H1 (cell line): ENCODE data around the gene CLDND1. TPM values are rescaled to one million over a fixed set of nuclear protein-coding genes. Genes with fewer than 3 reads are reported as not detected.

Experiments
- CTCF ChIA-PET: fragments of 300-600 bp; sonication (Branson Sonifier 250); formaldehyde crosslinking; loops from one replicate; lab custom pipeline; 2021; ENCODE audit not compliant: partially characterized antibody; lab: Charles Lee
- POLR2A ChIA-PET: fragments of 300-600 bp; sonication (Branson Sonifier 250); formaldehyde crosslinking; loops from one replicate; lab custom pipeline; 2021; ENCODE audit warnings: inconsistent platforms; ENCODE audit not compliant: partially characterized antibody; lab: Charles Lee
- DNase-seq, 2 experiments: peaks; one replicate each; pipeline versions ENCODE4 v3.0.0 to v3.0.0-alpha.2; 2010 to 2022; ENCODE audit warnings: low spot score in 2 of 2, low read depth in 1 of 2, mixed read lengths in 1 of 2
- FAIRE-seq: peaks from 2 replicates; lab custom pipeline; 2011; peaks lifted over from hg19 to GRCh38; lab: Jason Lieb, UNC
- H2AFZ ChIP-seq: 2 replicates; pipeline ENCODE4 v1.8.1; 2012; ENCODE audit warnings: low read length, inconsistent platforms
- H2AK5ac ChIP-seq: 2 replicates; pipeline ENCODE4 v1.6.1; 2013; ENCODE audit warnings: low read depth, low read length
- H2BK120ac ChIP-seq: replicated peaks from 2 replicates; pipeline ENCODE3; 2013; ENCODE audit warnings: low read depth, low read length, inconsistent platforms
- H2BK12ac ChIP-seq: 2 replicates; pipeline ENCODE4 v1.6.1; 2013; ENCODE audit warnings: low read depth, low read length
- H2BK15ac ChIP-seq: 2 replicates; pipeline ENCODE4 v1.6.1; 2013; ENCODE audit warnings: low read length
- H2BK20ac ChIP-seq: 2 replicates; pipeline ENCODE4 v1.6.1; 2013; ENCODE audit warnings: low read length
- H2BK5ac ChIP-seq: 2 replicates; pipeline ENCODE4 v1.6.1; 2013; ENCODE audit warnings: low read depth, low read length
- H3K14ac ChIP-seq: 2 replicates; pipeline ENCODE4 v1.6.1; 2013; ENCODE audit warnings: inconsistent platforms; ENCODE audit not compliant: insufficient read length
- H3K18ac ChIP-seq: 2 replicates; pipeline ENCODE4 v1.6.1; 2013; ENCODE audit warnings: low read length; ENCODE audit errors: extremely low read depth
- H3K23ac ChIP-seq: 2 replicates; pipeline ENCODE4 v1.6.1; 2013; ENCODE audit warnings: inconsistent platforms; ENCODE audit not compliant: insufficient read length
- H3K23me2 ChIP-seq: 2 replicates; pipeline ENCODE4 v1.6.1; 2013; ENCODE audit warnings: low read depth, low read length
- H3K27ac ChIP-seq: 2 replicates; pipeline ENCODE4 v1.6.1; 2011; ENCODE audit warnings: low read depth, low read length, inconsistent platforms
- H3K27me3 ChIP-seq, 4 experiments: replicated peaks in 1 of 4; 1 replicate in 1 of 4; 2 replicates in 3 of 4; pipeline versions ENCODE4 v1.6.1 to v1.8.1; 2011 to 2013; ENCODE audit warnings: low read length in 3 of 4, mild to moderate bottlenecking in 3 of 4, inconsistent platforms in 2 of 4, mixed read lengths in 2 of 4, moderate library complexity in 1 of 4; ENCODE audit not compliant: control insufficient read depth in 3 of 4, insufficient read depth in 3 of 4; ENCODE audit errors: extremely low read depth in 1 of 4
- H3K36me3 ChIP-seq, 4 experiments: 2 replicates each; pipeline versions ENCODE4 v1.6.1 to v1.8.1; 2011 to 2013; ENCODE audit warnings: mild to moderate bottlenecking in 4 of 4, low read length in 3 of 4, moderate library complexity in 2 of 4, control low read depth in 1 of 4, inconsistent platforms in 1 of 4; ENCODE audit not compliant: insufficient read depth in 4 of 4, control insufficient read depth in 2 of 4
- H3K4ac ChIP-seq: replicated peaks from 2 replicates; pipeline ENCODE3; 2013; ENCODE audit warnings: low read length, low read depth, mixed read lengths, inconsistent platforms; ENCODE audit not compliant: insufficient read length
- H3K4me1 ChIP-seq, 4 experiments: replicated peaks in 1 of 4; 1 replicate in 1 of 4; 2 replicates in 3 of 4; pipeline versions ENCODE4 v1.6.1 to v1.8.1; 2011 to 2013; ENCODE audit warnings: low read length in 3 of 4, inconsistent platforms in 2 of 4, mixed read lengths in 1 of 4; ENCODE audit not compliant: insufficient read depth in 4 of 4, control insufficient read depth in 3 of 4
- H3K4me2 ChIP-seq, 2 experiments: 2 replicates each; pipeline versions ENCODE4 v1.6.1 to v1.8.1; 2011 to 2013; ENCODE audit warnings: low read depth in 2 of 2, low read length in 2 of 2, control low read depth in 1 of 2, inconsistent platforms in 1 of 2, mild to moderate bottlenecking in 1 of 2; ENCODE audit not compliant: insufficient read depth in 1 of 2
- H3K4me3 ChIP-seq, 4 experiments: fragments of 200-600, 300-600 bp in 1 of 4; sonication (generic), shearing (Covaris generic), sonication (Bioruptor Twin) in 1 of 4; 2 replicates each; pipeline versions ENCODE4 v1.5.1 to v1.8.1; 2011 to 2016; ENCODE audit warnings: low read length in 4 of 4, low read depth in 3 of 4, control low read depth in 2 of 4, inconsistent platforms in 2 of 4, mild to moderate bottlenecking in 2 of 4, mixed read lengths in 1 of 4, moderate library complexity in 1 of 4; ENCODE audit not compliant: insufficient read depth in 2 of 4; ENCODE audit errors: extremely low read depth in 1 of 4
- H3K56ac ChIP-seq: replicated peaks from 2 replicates; pipeline ENCODE3; 2013; ENCODE audit warnings: low read depth, mild to moderate bottlenecking, mixed read lengths, low read length, inconsistent platforms; ENCODE audit not compliant: insufficient read length
- H3K79me1 ChIP-seq: 2 replicates; pipeline ENCODE4 v1.6.1; 2013; ENCODE audit warnings: low read depth, low read length, control low read depth
- H3K79me2 ChIP-seq, 2 experiments: 2 replicates each; pipeline versions ENCODE4 v1.6.1 to v1.8.1; 2012 to 2013; ENCODE audit warnings: low read length in 2 of 2, mild to moderate bottlenecking in 2 of 2, inconsistent platforms in 1 of 2; ENCODE audit not compliant: insufficient read depth in 2 of 2, control insufficient read depth in 1 of 2
- H3K9ac ChIP-seq, 4 experiments: replicated peaks in 1 of 4; 1 replicate in 1 of 4; 2 replicates in 3 of 4; pipeline versions ENCODE4 v1.6.1 to v1.8.1; 2011 to 2013; ENCODE audit warnings: low read depth in 3 of 4, low read length in 3 of 4, control low read depth in 2 of 4, mild to moderate bottlenecking in 2 of 4, moderate library complexity in 2 of 4, inconsistent platforms in 1 of 4; ENCODE audit errors: extremely low read depth in 1 of 4
- H3K9me3 ChIP-seq, 2 experiments: 2 replicates each; pipeline versions ENCODE4 v1.6.1 to v1.8.1; 2012 to 2013; ENCODE audit warnings: mild to moderate bottlenecking in 2 of 2, moderate library complexity in 2 of 2, control low read depth in 1 of 2, inconsistent platforms in 1 of 2, low read depth in 1 of 2, low read length in 1 of 2, mixed read lengths in 1 of 2; ENCODE audit not compliant: insufficient read depth in 2 of 2
- H4K20me1 ChIP-seq, 2 experiments: replicated peaks in 1 of 2; 2 replicates each; pipeline versions ENCODE3 to v1.8.1; 2011 to 2013; ENCODE audit warnings: inconsistent platforms in 2 of 2, low read length in 2 of 2, mild to moderate bottlenecking in 1 of 2; ENCODE audit not compliant: insufficient read depth in 2 of 2, control insufficient read depth in 1 of 2
- H4K5ac ChIP-seq: 2 replicates; pipeline ENCODE4 v1.6.1; 2013; ENCODE audit warnings: low read length, low read depth, mixed read lengths, inconsistent platforms; ENCODE audit not compliant: insufficient read length
- H4K8ac ChIP-seq: 2 replicates; pipeline ENCODE4 v1.8.0; 2013; ENCODE audit warnings: mild to moderate bottlenecking, moderate library complexity, low read length, inconsistent platforms; ENCODE audit not compliant: insufficient read depth; ENCODE audit errors: extremely low read depth
- H4K91ac ChIP-seq: replicated peaks from 2 replicates; pipeline ENCODE3; 2013; ENCODE audit warnings: low read length, mixed read lengths, inconsistent platforms; ENCODE audit not compliant: insufficient read length
- BACH1 ChIP-seq: IDR thresholded peaks from 2 replicates; pipeline ENCODE4 v1.6.1; 2012; ENCODE audit warnings: low read length, improper control_type of control experiment
- CBX8 ChIP-seq: fragments of 300-800, 300-1000 bp; sonication (generic); IDR thresholded peaks from 2 replicates; pipeline ENCODE4 v1.7.1; 2016; ENCODE audit warnings: low read depth, low read length, borderline replicate concordance
- CEBPB ChIP-seq: IDR thresholded peaks from 2 replicates; pipeline ENCODE4 v1.6.1; 2012; ENCODE audit warnings: low read depth, low read length
- CTCF ChIP-seq, 3 experiments: IDR thresholded peaks; 1 replicate in 2 of 3; 2 replicates in 1 of 3; pipeline versions ENCODE4 v1.5.1 to v1.6.1; 2011; ENCODE audit warnings: low read length in 3 of 3, mild to moderate bottlenecking in 3 of 3, inconsistent platforms in 2 of 3, low read depth in 1 of 3, moderate library complexity in 1 of 3; ENCODE audit not compliant: insufficient read depth in 1 of 3; ENCODE audit errors: control extremely low read depth in 1 of 3
- FOSL1 ChIP-seq: IDR thresholded peaks from 2 replicates; pipeline ENCODE4 v1.6.1; 2011; ENCODE audit warnings: mild to moderate bottlenecking, low read depth, low read length, moderate library complexity; ENCODE audit not compliant: insufficient read depth
- NANOG ChIP-seq: IDR thresholded peaks from 2 replicates; pipeline ENCODE4 v1.6.1; 2011; ENCODE audit warnings: low read length, low read depth, mild to moderate bottlenecking, inconsistent platforms; ENCODE audit not compliant: insufficient read depth, poor library complexity, severe bottlenecking
- NRF1 ChIP-seq: IDR thresholded peaks from 2 replicates; pipeline ENCODE4 v1.6.1; 2011; ENCODE audit warnings: mild to moderate bottlenecking, low read depth, low read length, improper control_type of control experiment
- RAD21 ChIP-seq, 2 experiments: IDR thresholded peaks in 1 of 2; conservative IDR thresholded peaks in 1 of 2; 2 replicates each; pipeline ENCODE4 v1.6.1; 2011; ENCODE audit warnings: low read depth in 2 of 2, low read length in 2 of 2, improper control_type of control experiment in 1 of 2, inconsistent platforms in 1 of 2, mild to moderate bottlenecking in 1 of 2, moderate library complexity in 1 of 2
- RBBP5 ChIP-seq: IDR thresholded peaks from 2 replicates; pipeline ENCODE4 v1.7.1; 2012; ENCODE audit warnings: low read depth, mild to moderate bottlenecking, inconsistent platforms, low read length, moderate library complexity, borderline replicate concordance
- RNF2 ChIP-seq: fragments of 200-900, 300-1000 bp; sonication (generic); IDR thresholded peaks from 2 replicates; pipeline ENCODE4 v1.7.1; 2016; ENCODE audit warnings: borderline replicate concordance, low read depth, mild to moderate bottlenecking, antibody characterized with exemption, low read length; ENCODE audit not compliant: poor library complexity, severe bottlenecking; ENCODE audit errors: missing control alignments
- RXRA ChIP-seq: IDR thresholded peaks from 2 replicates; pipeline ENCODE4 v1.6.1; 2011; ENCODE audit warnings: low read depth, mild to moderate bottlenecking, low read length, moderate library complexity; ENCODE audit not compliant: insufficient read depth
- WGBS, 2 experiments: shearing (Covaris generic) in 1 of 2; methylation state at CpG; one replicate each; pipeline versions ENCODE4 v1.1.6 to v1.1.7; 2013 to 2015; ENCODE audit warnings: low lambda C conversion rate in 2 of 2, mixed read lengths in 2 of 2, inconsistent platforms in 1 of 2, low coverage in 1 of 2, missing lambda C conversion rate in 1 of 2; ENCODE audit not compliant: insufficient replicate concordance in 2 of 2, insufficient coverage in 1 of 2, insufficient read length in 1 of 2; ENCODE audit errors: extremely low coverage in 1 of 2, missing lambda C conversion rate in 1 of 2; 5-methylcytosine and 5-hydroxymethylcytosine counted together
- polyA plus RNA-seq, 7 experiments: library from polyadenylated mRNA; depleted of rRNA in 3 of 7; stranded (reverse) in 5 of 7; unstranded in 2 of 7; fragments of >200 nt in 5 of 7; fragments of 200-250 nt in 2 of 7; gene quantifications; 1 replicate in 5 of 7; 2 replicates in 1 of 7; 4 replicates in 1 of 7; pipeline versions ENCODE4 v1.2.1 to v1.2.3, GENCODE V29; 2011 to 2013; ENCODE audit warnings: missing spikeins in 2 of 7, mixed read lengths in 2 of 7
- total RNA-seq: library from RNA; stranded (reverse); fragmentation: NEBNext Ultra II Directional; extraction: Animal tissue kit (Norgen Biotek cat#: 25700); gene quantifications from 2 replicates; pipeline ENCODE4 v1.2.1, GENCODE V29; 2021

CLDND1 gene
- total and polyA plus RNA-seq, 2 of the 8 experiments (the other 6 are each of a cell fraction or from before 2014, with no cell fraction given), result 68.2 to 152 TPM

- ChIA-PET CTCF (interaction anchor here (1.1 kb wide), 1 partner anchor 56 kb away, joined by 4 read pairs; no protein-coding TSS in a partner anchor), POLR2A (no interaction called here)
- Histone ChIP-seq H2AK5ac (no peak overlapping the region), H3K4me3 (no peak overlapping the region), H3K27me3 (no peaks in the 10 kb centered on the region), H3K9me3 (no peaks in the 10 kb centered on the region), H2BK12ac (no peak overlapping the region), H3K79me2 (no peaks in the 10 kb centered on the region), H3K4ac (no peak overlapping the region), H3K4me2 (no peak overlapping the region), H3K9ac (no peak overlapping the region), H3K14ac (no peak overlapping the region), H2BK120ac (no peak overlapping the region), H3K79me1 (no peaks in the 10 kb centered on the region), H3K27ac (no peak overlapping the region), H4K5ac (no peak overlapping the region), H3K4me1 (peaks cover 0 to 2% (median 0%) of the 10 kb centered on the region in 4 experiments; a peak in 1 of 7 replicates), H3K56ac (no peak overlapping the region), H4K8ac (no peak overlapping the region), H4K91ac (no peak overlapping the region), H2AFZ (no peak overlapping the region), H2BK5ac (no peak overlapping the region), H2BK20ac (no peak overlapping the region), H3K36me3 (no peaks in the 10 kb centered on the region), H3K23ac (no peak overlapping the region), H4K20me1 (no peaks in the 10 kb centered on the region), H2BK15ac (no peak overlapping the region), H3K23me2 (no peaks in the 10 kb centered on the region), H3K18ac (no peak overlapping the region)
- 91% methylated on average over 5 of the region's 5 CpGs; no CpG with 5 or more reads in 1 of the 2 experiments for WGBS, 2 experiments
- no peak for TF ChIP-seq RBBP5
- no peak for TF ChIP-seq NRF1
- no peak for TF ChIP-seq CBX8
- no peak for TF ChIP-seq RNF2
- TF ChIP-seq NANOG, result no peak
- no peak for TF ChIP-seq CTCF (IDR thresholded peaks at IDR 0.05; ENCODE audit: control extremely low read depth in 1 of 3, insufficient read depth in 1 of 3, low read depth in 1 of 3, low read length in 3 of 3)
- TF ChIP-seq RXRA, result no peak
- no peak for TF ChIP-seq FOSL1
- TF ChIP-seq RAD21 (IDR thresholded peaks at IDR 0.05 in 1 of 2, conservative IDR thresholded peaks at IDR 0.05 in 1 of 2; ENCODE audit: low read depth in 2 of 2, low read length in 2 of 2), result no peak
- no peak for TF ChIP-seq BACH1
- no peak for TF ChIP-seq CEBPB
- FAIRE-seq, result no peak
- DNase-seq, result no peak
Measured at GRCh38 chr3:98545940-98546339, 23.2 kb upstream of the CLDND1 start.
